H1 (cell line): ENCODE data around the gene UBTD2. TPM values are rescaled to one million over a fixed set of nuclear protein-coding genes. Genes with fewer than 3 reads are reported as not detected.

Source experiments
- CTCF ChIA-PET: fragments of 300-600 bp; sonication (Branson Sonifier 250); formaldehyde crosslinking; loops from one replicate; lab custom pipeline; 2021; ENCODE audit not compliant: partially characterized antibody; lab: Charles Lee
- POLR2A ChIA-PET: fragments of 300-600 bp; sonication (Branson Sonifier 250); formaldehyde crosslinking; loops from one replicate; lab custom pipeline; 2021; ENCODE audit warnings: inconsistent platforms; ENCODE audit not compliant: partially characterized antibody; lab: Charles Lee
- DNase-seq, 2 experiments: peaks; one replicate each; pipeline versions ENCODE4 v3.0.0 to v3.0.0-alpha.2; 2010 to 2022; ENCODE audit warnings: low spot score in 2 of 2, low read depth in 1 of 2, mixed read lengths in 1 of 2
- FAIRE-seq: peaks from 2 replicates; lab custom pipeline; 2011; peaks lifted over from hg19 to GRCh38; lab: Jason Lieb, UNC
- H2AFZ ChIP-seq: 2 replicates; pipeline ENCODE4 v1.8.1; 2012; ENCODE audit warnings: low read length, inconsistent platforms
- H2AK5ac ChIP-seq: 2 replicates; pipeline ENCODE4 v1.6.1; 2013; ENCODE audit warnings: low read depth, low read length
- H2BK120ac ChIP-seq: replicated peaks from 2 replicates; pipeline ENCODE3; 2013; ENCODE audit warnings: low read depth, low read length, inconsistent platforms
- H2BK12ac ChIP-seq: 2 replicates; pipeline ENCODE4 v1.6.1; 2013; ENCODE audit warnings: low read depth, low read length
- H2BK15ac ChIP-seq: 2 replicates; pipeline ENCODE4 v1.6.1; 2013; ENCODE audit warnings: low read length
- H2BK20ac ChIP-seq: 2 replicates; pipeline ENCODE4 v1.6.1; 2013; ENCODE audit warnings: low read length
- H2BK5ac ChIP-seq: 2 replicates; pipeline ENCODE4 v1.6.1; 2013; ENCODE audit warnings: low read depth, low read length
- H3K14ac ChIP-seq: 2 replicates; pipeline ENCODE4 v1.6.1; 2013; ENCODE audit warnings: inconsistent platforms; ENCODE audit not compliant: insufficient read length
- H3K18ac ChIP-seq: 2 replicates; pipeline ENCODE4 v1.6.1; 2013; ENCODE audit warnings: low read length; ENCODE audit errors: extremely low read depth
- H3K23ac ChIP-seq: 2 replicates; pipeline ENCODE4 v1.6.1; 2013; ENCODE audit warnings: inconsistent platforms; ENCODE audit not compliant: insufficient read length
- H3K23me2 ChIP-seq: 2 replicates; pipeline ENCODE4 v1.6.1; 2013; ENCODE audit warnings: low read depth, low read length
- H3K27ac ChIP-seq: 2 replicates; pipeline ENCODE4 v1.6.1; 2011; ENCODE audit warnings: low read depth, low read length, inconsistent platforms
- H3K27me3 ChIP-seq, 4 experiments: replicated peaks in 1 of 4; 1 replicate in 1 of 4; 2 replicates in 3 of 4; pipeline versions ENCODE4 v1.6.1 to v1.8.1; 2011 to 2013; ENCODE audit warnings: low read length in 3 of 4, mild to moderate bottlenecking in 3 of 4, inconsistent platforms in 2 of 4, mixed read lengths in 2 of 4, moderate library complexity in 1 of 4; ENCODE audit not compliant: control insufficient read depth in 3 of 4, insufficient read depth in 3 of 4; ENCODE audit errors: extremely low read depth in 1 of 4
- H3K36me3 ChIP-seq, 4 experiments: 2 replicates each; pipeline versions ENCODE4 v1.6.1 to v1.8.1; 2011 to 2013; ENCODE audit warnings: mild to moderate bottlenecking in 4 of 4, low read length in 3 of 4, moderate library complexity in 2 of 4, control low read depth in 1 of 4, inconsistent platforms in 1 of 4; ENCODE audit not compliant: insufficient read depth in 4 of 4, control insufficient read depth in 2 of 4
- H3K4ac ChIP-seq: replicated peaks from 2 replicates; pipeline ENCODE3; 2013; ENCODE audit warnings: low read length, low read depth, mixed read lengths, inconsistent platforms; ENCODE audit not compliant: insufficient read length
- H3K4me1 ChIP-seq, 4 experiments: replicated peaks in 1 of 4; 1 replicate in 1 of 4; 2 replicates in 3 of 4; pipeline versions ENCODE4 v1.6.1 to v1.8.1; 2011 to 2013; ENCODE audit warnings: low read length in 3 of 4, inconsistent platforms in 2 of 4, mixed read lengths in 1 of 4; ENCODE audit not compliant: insufficient read depth in 4 of 4, control insufficient read depth in 3 of 4
- H3K4me2 ChIP-seq, 2 experiments: 2 replicates each; pipeline versions ENCODE4 v1.6.1 to v1.8.1; 2011 to 2013; ENCODE audit warnings: low read depth in 2 of 2, low read length in 2 of 2, control low read depth in 1 of 2, inconsistent platforms in 1 of 2, mild to moderate bottlenecking in 1 of 2; ENCODE audit not compliant: insufficient read depth in 1 of 2
- H3K4me3 ChIP-seq, 4 experiments: fragments of 200-600, 300-600 bp in 1 of 4; sonication (generic), shearing (Covaris generic), sonication (Bioruptor Twin) in 1 of 4; 2 replicates each; pipeline versions ENCODE4 v1.5.1 to v1.8.1; 2011 to 2016; ENCODE audit warnings: low read length in 4 of 4, low read depth in 3 of 4, control low read depth in 2 of 4, inconsistent platforms in 2 of 4, mild to moderate bottlenecking in 2 of 4, mixed read lengths in 1 of 4, moderate library complexity in 1 of 4; ENCODE audit not compliant: insufficient read depth in 2 of 4; ENCODE audit errors: extremely low read depth in 1 of 4
- H3K56ac ChIP-seq: replicated peaks from 2 replicates; pipeline ENCODE3; 2013; ENCODE audit warnings: low read depth, mild to moderate bottlenecking, mixed read lengths, low read length, inconsistent platforms; ENCODE audit not compliant: insufficient read length
- H3K79me1 ChIP-seq: 2 replicates; pipeline ENCODE4 v1.6.1; 2013; ENCODE audit warnings: low read depth, low read length, control low read depth
- H3K79me2 ChIP-seq, 2 experiments: 2 replicates each; pipeline versions ENCODE4 v1.6.1 to v1.8.1; 2012 to 2013; ENCODE audit warnings: low read length in 2 of 2, mild to moderate bottlenecking in 2 of 2, inconsistent platforms in 1 of 2; ENCODE audit not compliant: insufficient read depth in 2 of 2, control insufficient read depth in 1 of 2
- H3K9ac ChIP-seq, 4 experiments: replicated peaks in 1 of 4; 1 replicate in 1 of 4; 2 replicates in 3 of 4; pipeline versions ENCODE4 v1.6.1 to v1.8.1; 2011 to 2013; ENCODE audit warnings: low read depth in 3 of 4, low read length in 3 of 4, control low read depth in 2 of 4, mild to moderate bottlenecking in 2 of 4, moderate library complexity in 2 of 4, inconsistent platforms in 1 of 4; ENCODE audit errors: extremely low read depth in 1 of 4
- H3K9me3 ChIP-seq, 2 experiments: 2 replicates each; pipeline versions ENCODE4 v1.6.1 to v1.8.1; 2012 to 2013; ENCODE audit warnings: mild to moderate bottlenecking in 2 of 2, moderate library complexity in 2 of 2, control low read depth in 1 of 2, inconsistent platforms in 1 of 2, low read depth in 1 of 2, low read length in 1 of 2, mixed read lengths in 1 of 2; ENCODE audit not compliant: insufficient read depth in 2 of 2
- H4K20me1 ChIP-seq, 2 experiments: replicated peaks in 1 of 2; 2 replicates each; pipeline versions ENCODE3 to v1.8.1; 2011 to 2013; ENCODE audit warnings: inconsistent platforms in 2 of 2, low read length in 2 of 2, mild to moderate bottlenecking in 1 of 2; ENCODE audit not compliant: insufficient read depth in 2 of 2, control insufficient read depth in 1 of 2
- H4K5ac ChIP-seq: 2 replicates; pipeline ENCODE4 v1.6.1; 2013; ENCODE audit warnings: low read length, low read depth, mixed read lengths, inconsistent platforms; ENCODE audit not compliant: insufficient read length
- H4K8ac ChIP-seq: 2 replicates; pipeline ENCODE4 v1.8.0; 2013; ENCODE audit warnings: mild to moderate bottlenecking, moderate library complexity, low read length, inconsistent platforms; ENCODE audit not compliant: insufficient read depth; ENCODE audit errors: extremely low read depth
- H4K91ac ChIP-seq: replicated peaks from 2 replicates; pipeline ENCODE3; 2013; ENCODE audit warnings: low read length, mixed read lengths, inconsistent platforms; ENCODE audit not compliant: insufficient read length
- CBX5 ChIP-seq: fragments of 300-800, 300-1000 bp; sonication (generic); IDR thresholded peaks from 2 replicates; pipeline ENCODE4 v1.7.1; 2016; ENCODE audit warnings: antibody characterized with exemption, low read length, low read depth
- CEBPB ChIP-seq: IDR thresholded peaks from 2 replicates; pipeline ENCODE4 v1.6.1; 2012; ENCODE audit warnings: low read depth, low read length
- CTBP2 ChIP-seq: IDR thresholded peaks from 2 replicates; pipeline ENCODE4 v1.7.0; 2011; ENCODE audit warnings: borderline replicate concordance, mild to moderate bottlenecking, moderate library complexity, mixed read lengths, low read length; ENCODE audit not compliant: insufficient read depth, insufficient read length
- EGR1 ChIP-seq: IDR thresholded peaks from 2 replicates; pipeline ENCODE4 v1.6.1; 2011; ENCODE audit warnings: low read depth, low read length, borderline replicate concordance
- EP300 ChIP-seq, 2 experiments: IDR thresholded peaks; 1 replicate in 1 of 2; 2 replicates in 1 of 2; pipeline ENCODE4 v1.6.1; 2011 to 2012; ENCODE audit warnings: low read depth in 2 of 2, low read length in 2 of 2, mild to moderate bottlenecking in 2 of 2, borderline replicate concordance in 1 of 2, inconsistent platforms in 1 of 2, moderate library complexity in 1 of 2
- EZH2 ChIP-seq: fragments of 200-600 bp; sonication (generic); IDR thresholded peaks from 2 replicates; pipeline ENCODE4 v1.7.1; 2012; ENCODE audit warnings: low read depth, mild to moderate bottlenecking, moderate library complexity, low read length, inconsistent platforms; ENCODE audit not compliant: severe bottlenecking
- KDM1A ChIP-seq: fragments of 200-600, 300-600 bp; sonication (generic); IDR thresholded peaks from 2 replicates; pipeline ENCODE4 v1.7.1; 2016; ENCODE audit warnings: mild to moderate bottlenecking, low read length, borderline replicate concordance
- SAP30 ChIP-seq: fragments of 300-600 bp; sonication (generic); IDR thresholded peaks from 2 replicates; pipeline ENCODE4 v1.7.1; 2012; ENCODE audit warnings: low read length, moderate library complexity, mild to moderate bottlenecking, inconsistent platforms; ENCODE audit not compliant: insufficient read depth, insufficient replicate concordance
- SRF ChIP-seq: IDR thresholded peaks from 2 replicates; pipeline ENCODE4 v1.6.1; 2011; ENCODE audit warnings: mild to moderate bottlenecking, low read depth, low read length, moderate library complexity
- TAF7 ChIP-seq: optimal IDR thresholded peaks from 2 replicates; pipeline ENCODE3; 2011; ENCODE audit warnings: low read depth, mild to moderate bottlenecking, inconsistent platforms, low read length, moderate library complexity, borderline replicate concordance
- TCF12 ChIP-seq: IDR thresholded peaks from 2 replicates; pipeline ENCODE4 v1.6.1; 2011; ENCODE audit warnings: low read depth, mild to moderate bottlenecking, low read length
- TEAD4 ChIP-seq: IDR thresholded peaks from 2 replicates; pipeline ENCODE4 v1.6.1; 2012; ENCODE audit warnings: low read depth, low read length, inconsistent platforms, mixed read lengths
- WGBS, 2 experiments: shearing (Covaris generic) in 1 of 2; methylation state at CpG; one replicate each; pipeline versions ENCODE4 v1.1.6 to v1.1.7; 2013 to 2015; ENCODE audit warnings: low lambda C conversion rate in 2 of 2, mixed read lengths in 2 of 2, inconsistent platforms in 1 of 2, low coverage in 1 of 2, missing lambda C conversion rate in 1 of 2; ENCODE audit not compliant: insufficient replicate concordance in 2 of 2, insufficient coverage in 1 of 2, insufficient read length in 1 of 2; ENCODE audit errors: extremely low coverage in 1 of 2, missing lambda C conversion rate in 1 of 2; 5-methylcytosine and 5-hydroxymethylcytosine counted together
- polyA plus RNA-seq, 7 experiments: library from polyadenylated mRNA; depleted of rRNA in 3 of 7; stranded (reverse) in 5 of 7; unstranded in 2 of 7; fragments of >200 nt in 5 of 7; fragments of 200-250 nt in 2 of 7; gene quantifications; 1 replicate in 5 of 7; 2 replicates in 1 of 7; 4 replicates in 1 of 7; pipeline versions ENCODE4 v1.2.1 to v1.2.3, GENCODE V29; 2011 to 2013; ENCODE audit warnings: missing spikeins in 2 of 7, mixed read lengths in 2 of 7
- total RNA-seq: library from RNA; stranded (reverse); fragmentation: NEBNext Ultra II Directional; extraction: Animal tissue kit (Norgen Biotek cat#: 25700); gene quantifications from 2 replicates; pipeline ENCODE4 v1.2.1, GENCODE V29; 2021
- TF ChIP-seq, protein P1 (sequence below): IDR thresholded peaks from 2 replicates; pipeline ENCODE4 v1.6.1; 2011; ENCODE audit warnings: low read depth, mild to moderate bottlenecking, low read length; ENCODE audit not compliant: insufficient read depth

Gene UBTD2
- total and polyA plus RNA-seq, 2 of the 8 experiments (the other 6 are each of a cell fraction or from before 2014, with no cell fraction given) = 14.5 to 39.2 TPM

DNA sequence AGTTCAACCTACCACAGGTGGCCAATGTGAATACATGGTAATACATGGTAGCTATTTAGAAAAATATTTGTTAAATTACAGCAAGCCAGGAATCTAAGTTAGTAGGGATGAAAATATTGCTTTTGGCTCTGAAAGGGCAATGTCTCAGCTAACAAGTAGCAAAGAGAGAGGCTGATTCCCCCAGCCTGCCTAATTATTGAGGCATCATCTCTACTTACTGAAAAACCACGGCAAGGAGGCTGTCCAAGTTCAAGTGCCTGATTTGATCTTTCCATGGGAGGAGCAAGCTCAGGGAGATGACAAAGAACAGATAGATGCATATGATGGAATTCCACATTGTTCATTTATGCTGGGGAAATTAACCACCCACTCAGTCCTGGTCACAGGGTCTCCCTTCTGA is 28.7 kb upstream of the UBTD2 start:
- Histone ChIP-seq H3K79me1 (no peaks in the 10 kb centered on the region), H3K9me3 (no peaks in the 10 kb centered on the region), H3K4me3 (no peak overlapping the region), H4K20me1 (no peaks in the 10 kb centered on the region), H2BK12ac (no peak overlapping the region), H4K8ac (no peak overlapping the region), H3K9ac (no peak overlapping the region), H3K36me3 (no peaks in the 10 kb centered on the region), H4K91ac (no peak overlapping the region), H2BK120ac (no peak overlapping the region), H2BK5ac (no peak overlapping the region), H3K79me2 (no peaks in the 10 kb centered on the region), H3K4me1 (no peaks in the 10 kb centered on the region), H3K23ac (no peak overlapping the region), H3K23me2 (no peaks in the 10 kb centered on the region; the same call in 1 of the 2 replicates), H3K27ac (no peak overlapping the region), H3K4me2 (no peak overlapping the region), H3K18ac (no peak overlapping the region), H2BK20ac (no peak overlapping the region), H2BK15ac (no peak overlapping the region), H3K4ac (no peak overlapping the region), H3K56ac (no peak overlapping the region), H2AFZ (no peak overlapping the region), H3K14ac (no peak overlapping the region), H2AK5ac (no peak overlapping the region), H3K27me3 (no peaks in the 10 kb centered on the region), H4K5ac (no peak overlapping the region)
- POLR2A ChIA-PET = interaction anchor here (0.6 kb wide), 1 partner anchor 10 kb away, joined by 3 read pairs; no protein-coding TSS in a partner anchor
- WGBS, 2 experiments = 96% methylated on average over 1 of the region's 1 CpG; no CpG with 5 or more reads in 1 of the 2 experiments
- CTCF ChIA-PET = interaction anchor here (0.7 kb wide), 1 partner anchor 19 kb away, joined by 3 read pairs; no protein-coding TSS in a partner anchor
- no peak for TF ChIP-seq TEAD4
- no peak for TF ChIP-seq SRF
- TF ChIP-seq, protein P1, sequence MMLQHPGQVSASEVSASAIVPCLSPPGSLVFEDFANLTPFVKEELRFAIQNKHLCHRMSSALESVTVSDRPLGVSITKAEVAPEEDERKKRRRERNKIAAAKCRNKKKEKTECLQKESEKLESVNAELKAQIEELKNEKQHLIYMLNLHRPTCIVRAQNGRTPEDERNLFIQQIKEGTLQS = no peak
- no peak for TF ChIP-seq CTBP2
- no peak for TF ChIP-seq KDM1A
- no peak for TF ChIP-seq EZH2
- TF ChIP-seq CBX5 = no peak
- TF ChIP-seq EP300 (IDR thresholded peaks at IDR 0.05; ENCODE audit: borderline replicate concordance in 1 of 2, low read depth in 2 of 2, low read length in 2 of 2) = no peak
- TF ChIP-seq CEBPB = no peak
- no peak for TF ChIP-seq TCF12
- TF ChIP-seq SAP30 = no peak
- TF ChIP-seq EGR1 = no peak
- TF ChIP-seq TAF7 = no peak
- no peak for DNase-seq
- FAIRE-seq = no peak
